Keratinocyte (primary cell): ENCODE results near the gene RBFOX2. TPM values are rescaled to one million over a fixed set of nuclear protein-coding genes. Genes with fewer than 3 reads are reported as not detected.

Experiments used
- DNase-seq: peaks from one replicate; pipeline ENCODE4 v3.0.0-alpha.2; 2011; ENCODE audit warnings: low read depth, missing footprints, low spot score
- FAIRE-seq: peaks from 2 replicates; lab custom pipeline; 2011; peaks lifted over from hg19 to GRCh38; lab: Jason Lieb, UNC
- H2AFZ ChIP-seq: 2 replicates; pipeline ENCODE4 v1.6.0; 2012; ENCODE audit warnings: low read length, control low read depth, inconsistent platforms; ENCODE audit not compliant: control insufficient read depth
- H3K27ac ChIP-seq: 2 replicates; pipeline ENCODE4 v1.5.1; 2011; ENCODE audit warnings: low read length; ENCODE audit not compliant: control insufficient read depth, insufficient read depth
- H3K27me3 ChIP-seq: 3 replicates; pipeline ENCODE4 v1.6.0; 2011; ENCODE audit warnings: low read length; ENCODE audit not compliant: control insufficient read depth, insufficient read depth; ENCODE audit errors: extremely low read depth
- H3K36me3 ChIP-seq, 2 experiments: 2 replicates in 1 of 2; 3 replicates in 1 of 2; pipeline ENCODE4 v1.5.1; 2011; ENCODE audit warnings: low read length in 2 of 2, mild to moderate bottlenecking in 1 of 2; ENCODE audit not compliant: control insufficient read depth in 2 of 2, insufficient read depth in 2 of 2; ENCODE audit errors: extremely low read depth in 1 of 2
- H3K4me1 ChIP-seq: 3 replicates; pipeline ENCODE4 v1.5.1; 2011; ENCODE audit warnings: low read length; ENCODE audit not compliant: control insufficient read depth, insufficient read depth; ENCODE audit errors: extremely low read depth
- H3K4me2 ChIP-seq: 3 replicates; pipeline ENCODE4 v1.6.0; 2011; ENCODE audit warnings: low read depth, low read length; ENCODE audit not compliant: control insufficient read depth, insufficient read depth; ENCODE audit errors: extremely low read depth
- H3K4me3 ChIP-seq, 3 experiments: fragments of 200-600 bp in 1 of 3; sonication (generic) in 1 of 3; 2 replicates in 2 of 3; 3 replicates in 1 of 3; pipeline ENCODE4 v1.5.1; 2011 to 2016; ENCODE audit warnings: low read length in 3 of 3, mild to moderate bottlenecking in 3 of 3, control low read depth in 2 of 3, inconsistent platforms in 1 of 3, low read depth in 1 of 3, mixed read lengths in 1 of 3, mixed run types in 1 of 3, moderate library complexity in 1 of 3; ENCODE audit not compliant: control insufficient read depth in 2 of 3, insufficient read depth in 2 of 3; ENCODE audit errors: extremely low read depth in 1 of 3
- H3K79me2 ChIP-seq: 2 replicates; pipeline ENCODE4 v1.6.0; 2012; ENCODE audit warnings: low read length; ENCODE audit not compliant: control insufficient read depth, insufficient read depth
- H3K9ac ChIP-seq: 3 replicates; pipeline ENCODE4 v1.6.0; 2011; ENCODE audit warnings: low read length; ENCODE audit not compliant: control insufficient read depth, insufficient read depth; ENCODE audit errors: extremely low read depth
- H3K9me1 ChIP-seq: 3 replicates; pipeline ENCODE4 v1.6.0; 2011; ENCODE audit warnings: low read length; ENCODE audit not compliant: control insufficient read depth, insufficient read depth; ENCODE audit errors: extremely low read depth
- H3K9me3 ChIP-seq: 2 replicates; pipeline ENCODE4 v1.5.1; 2012; ENCODE audit warnings: low read depth, low read length; ENCODE audit not compliant: control insufficient read depth
- H4K20me1 ChIP-seq: 3 replicates; pipeline ENCODE4 v1.6.0; 2011; ENCODE audit warnings: low read length; ENCODE audit not compliant: control insufficient read depth, insufficient read depth; ENCODE audit errors: extremely low read depth
- CTCF ChIP-seq, 3 experiments: IDR thresholded peaks in 1 of 3; conservative IDR thresholded peaks in 1 of 3; optimal IDR thresholded peaks in 1 of 3; 2 replicates in 2 of 3; 3 replicates in 1 of 3; pipeline versions ENCODE3 to v1.5.1; 2011; ENCODE audit warnings: low read length in 3 of 3, mild to moderate bottlenecking in 3 of 3, moderate library complexity in 2 of 3, control low read depth in 1 of 3, inconsistent platforms in 1 of 3; ENCODE audit not compliant: insufficient read depth in 2 of 3; ENCODE audit errors: extremely low read depth in 1 of 3
- EZH2 ChIP-seq: IDR thresholded peaks from one replicate; pipeline ENCODE4 v1.6.1; 2012; ENCODE audit warnings: inconsistent platforms, mild to moderate bottlenecking, low read length, moderate library complexity
- dilution Hi-C: fragments of 300-500 bp; cut with MboI; formaldehyde crosslinking; loops from one replicate; pipeline ENCODE4 v1.7.0; 2020; ENCODE audit warnings: low sequenced_read_pairs; ENCODE audit not compliant: extremely low pct_ligation_motif_present
- polyA plus RNA-seq, 5 experiments: library from polyadenylated mRNA; depleted of rRNA in 3 of 5; stranded (reverse) in 3 of 5; stranded (forward) in 1 of 5; unstranded in 1 of 5; fragments of >200 nt; gene quantifications; 1 replicate in 1 of 5; 2 replicates in 3 of 5; 3 replicates in 1 of 5; pipeline versions ENCODE4 v1.2.1 to v1.2.3, GENCODE V29; 2011 to 2012; ENCODE audit warnings: missing spikeins in 2 of 5, low read depth in 1 of 5, low replicate concordance in 1 of 5

The RBFOX2 gene
- polyA plus RNA-seq, 1 donor (not counting 4 experiments of a cell fraction or from before 2014, with no cell fraction given): 118 TPM

- DNase-seq (no peak), FAIRE-seq (no peak)
- H3K9me1 ChIP-seq: no peaks in the 10 kb centered on the region
- H3K27me3 ChIP-seq: no peaks in the 10 kb centered on the region
- H4K20me1 ChIP-seq: no peaks in the 10 kb centered on the region
- H3K4me2 ChIP-seq: no peak overlapping the region
- H3K36me3 ChIP-seq: no peaks in the 10 kb centered on the region
- TF ChIP-seq CTCF (optimal IDR thresholded peaks at IDR 0.05 in 1 of 3, IDR thresholded peaks at IDR 0.05 in 1 of 3, conservative IDR thresholded peaks at IDR 0.05 in 1 of 3; ENCODE audit: extremely low read depth in 1 of 3, insufficient read depth in 2 of 3, low read length in 3 of 3): no peak
- no peak for TF ChIP-seq EZH2
- peaks cover 14% of the 10 kb centered on the region for H3K4me1 ChIP-seq
- H3K79me2 ChIP-seq: peaks cover 66% of the 10 kb centered on the region
- H3K27ac ChIP-seq: no peak overlapping the region
- dilution Hi-C loops: no loop called here
- no peak overlapping the region for H3K9ac ChIP-seq
- H3K4me3 ChIP-seq: no peak overlapping the region
- no peak overlapping the region for H2AFZ ChIP-seq
- no peaks in the 10 kb centered on the region for H3K9me3 ChIP-seq
Observed at GRCh38 chr22:35889071-35889470, 139.6 kb downstream of the RBFOX2 start.

- H3K4me2 ChIP-seq: no peak overlapping the region
- no peaks in the 10 kb centered on the region for H3K9me1 ChIP-seq
- no peaks in the 10 kb centered on the region for H3K36me3 ChIP-seq
- peaks cover 15% of the 10 kb centered on the region for H3K4me1 ChIP-seq
- no peaks in the 10 kb centered on the region for H4K20me1 ChIP-seq
- dilution Hi-C loops: no loop called here
- H3K27ac ChIP-seq: no peak overlapping the region
- peaks cover 58% of the 10 kb centered on the region for H3K79me2 ChIP-seq
- no peak overlapping the region for H3K9ac ChIP-seq
- no peaks in the 10 kb centered on the region for H3K9me3 ChIP-seq
- DNase-seq (no peak), FAIRE-seq (no peak)
- TF ChIP-seq EZH2: no peak
- no peak for TF ChIP-seq CTCF (optimal IDR thresholded peaks at IDR 0.05 in 1 of 3, IDR thresholded peaks at IDR 0.05 in 1 of 3, conservative IDR thresholded peaks at IDR 0.05 in 1 of 3; ENCODE audit: extremely low read depth in 1 of 3, insufficient read depth in 2 of 3, low read length in 3 of 3)
- H2AFZ ChIP-seq: no peak overlapping the region
- no peak overlapping the region for H3K4me3 ChIP-seq
- no peaks in the 10 kb centered on the region for H3K27me3 ChIP-seq
Observed at GRCh38 chr22:35888181-35888870, 140.3 kb downstream of the RBFOX2 start.
